Motor neuron (in vitro differentiated cells): ENCODE data around the gene LCN2. TPM values are rescaled to one million over a fixed set of nuclear protein-coding genes. Genes with fewer than 3 reads are reported as not detected.
"Not testable (repeated sequence)": the region's sequence is repeated elsewhere in the genome, so short reads cannot be mapped to it uniquely, and the experiment has no call there.

ENCODE experiments used
- ATAC-seq, 8 experiments: fragments of 200-7000 bp; cut with Tn5 transposase; replicated peaks in 6 of 8; 2 replicates each; pipeline ENCODE4 v1.8.0; 2021; ENCODE audit warnings: mild to moderate bottlenecking in 8 of 8, moderate library complexity in 8 of 8
- H3K27ac ChIP-seq, 2 donors: fragments of 250-450 bp; sonication (Bioruptor Pico); 2 replicates each; pipeline ENCODE4 v1.9.0; 2021; ENCODE audit warnings: antibody characterized with exemption in 2 of 2, mild to moderate bottlenecking in 2 of 2, moderate library complexity in 1 of 2
- H3K4me1 ChIP-seq, 2 donors: fragments of 250-450 bp; sonication (Bioruptor Pico); replicated peaks in 1 of 2; 2 replicates each; pipeline ENCODE4 v1.6.1; 2021; ENCODE audit warnings: antibody characterized with exemption in 2 of 2, mild to moderate bottlenecking in 2 of 2, moderate library complexity in 1 of 2
- H3K4me3 ChIP-seq, 5 donors: fragments of 250-450 bp; sonication (Bioruptor Pico); 2 replicates each; pipeline ENCODE4 v1.9.0; 2021; ENCODE audit warnings: antibody characterized with exemption in 5 of 5, mild to moderate bottlenecking in 5 of 5, moderate library complexity in 4 of 5
- WGBS, 10 experiments: fragments of 450-650 bp; shearing (Covaris generic); methylation state at CpG; one replicate each; pipeline ENCODE4 v1.0.0; 2022; 5-methylcytosine and 5-hydroxymethylcytosine counted together
- in situ Hi-C, 9 experiments: fragments of 400-800 bp; cut with MboI; loops; one replicate each; pipeline ENCODE4 v1.15.0; 2021; ENCODE audit warnings: low sequenced_read_pairs in 9 of 9, low pct_unique_long_range_greater_than_20kb in 2 of 9; ENCODE audit not compliant: unreplicated experiment in 9 of 9
- total RNA-seq, 8 experiments: library from RNA; unstranded; fragments of 300-600 nt; gene quantifications; 2 replicates each; pipeline versions ENCODE4 v1.2.3 to v1.2.4, GENCODE V29; 2022

Gene LCN2
- total RNA-seq, 8 experiments from 2014 or later = 0.76 to 3.3 (median 1.6) TPM; not detected in 3

DNA sequence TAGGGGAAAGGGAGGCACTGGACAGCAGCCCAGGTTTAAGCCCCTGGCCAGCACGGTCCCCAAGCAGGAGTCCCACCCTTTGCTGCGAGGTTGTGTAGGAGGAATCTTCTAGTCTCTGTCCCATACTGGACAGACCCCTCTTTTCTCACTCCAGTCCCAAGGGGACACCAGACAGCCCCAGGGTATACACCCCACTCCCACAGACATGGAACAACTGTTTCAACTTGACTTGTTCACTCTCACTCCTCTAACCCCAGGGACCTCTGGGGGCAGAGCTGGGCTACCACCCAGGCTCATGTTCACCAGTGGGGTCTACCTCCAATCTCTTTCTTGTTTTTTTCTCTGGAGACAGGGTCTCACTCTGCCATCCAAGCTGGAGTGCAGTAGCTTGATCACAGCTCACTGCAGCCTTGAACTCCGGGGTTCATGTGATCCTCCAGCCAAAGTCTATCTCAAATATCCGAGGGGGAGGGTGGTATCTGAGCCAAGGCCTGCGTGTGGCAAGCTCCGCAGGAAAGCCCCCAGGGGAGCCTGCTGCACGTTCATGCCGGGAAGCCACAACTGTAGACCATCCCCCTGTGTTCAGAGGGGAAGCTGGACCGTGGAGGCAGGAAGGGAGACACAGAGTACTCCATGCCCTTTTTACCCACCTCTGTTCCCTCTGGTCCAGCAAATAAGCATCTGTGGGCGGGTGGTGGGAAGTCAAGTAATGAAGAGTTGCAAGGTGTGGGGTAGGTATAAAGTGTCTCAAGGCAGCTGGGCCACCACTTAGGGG, 23.5 kb upstream of the LCN2 start:
- Histone ChIP-seq H3K4me3 (peak overlapping the region in 3 of 5 donors; percentile 4 to 96 (median 55)), H3K27ac (no peak overlapping the region), H3K4me1 (peaks cover 14 to 21% of the 10 kb centered on the region in 2 donors)
- WGBS, 10 experiments = 60 to 100% (median 75%) methylated on average over 1 to 3 of the region's 10 CpGs; no CpG with 5 or more reads in 6 of the 10 experiments
- in situ Hi-C loops = no loop called here
- no peak for ATAC-seq

GRCh38 chr9:128127568-128127989, 21.7 kb upstream of the LCN2 start, which contains the start of gene PTGES2:
Gene PTGES2, minus strand, starts transcription at chr9:128127729. Its CDS starts 12 bp downstream, at chr9:128127717.
- peak; percentile 61 to 79 (median 76) for ATAC-seq
- Histone ChIP-seq H3K4me1 (peaks cover 24 to 32% of the 10 kb centered on the region in 2 donors), H3K27ac (peak within 1 kb of the TSS; percentile 97 to 98), H3K4me3 (peak within 1 kb of the TSS; percentile 54 to 96 (median 71))
- in situ Hi-C loops = no loop called here
- 0 to 2% (median 0%) methylated on average over 4 to 7 of the region's 56 CpGs; no CpG with 5 or more reads in 7 of the 10 experiments for WGBS, 10 experiments

DNA sequence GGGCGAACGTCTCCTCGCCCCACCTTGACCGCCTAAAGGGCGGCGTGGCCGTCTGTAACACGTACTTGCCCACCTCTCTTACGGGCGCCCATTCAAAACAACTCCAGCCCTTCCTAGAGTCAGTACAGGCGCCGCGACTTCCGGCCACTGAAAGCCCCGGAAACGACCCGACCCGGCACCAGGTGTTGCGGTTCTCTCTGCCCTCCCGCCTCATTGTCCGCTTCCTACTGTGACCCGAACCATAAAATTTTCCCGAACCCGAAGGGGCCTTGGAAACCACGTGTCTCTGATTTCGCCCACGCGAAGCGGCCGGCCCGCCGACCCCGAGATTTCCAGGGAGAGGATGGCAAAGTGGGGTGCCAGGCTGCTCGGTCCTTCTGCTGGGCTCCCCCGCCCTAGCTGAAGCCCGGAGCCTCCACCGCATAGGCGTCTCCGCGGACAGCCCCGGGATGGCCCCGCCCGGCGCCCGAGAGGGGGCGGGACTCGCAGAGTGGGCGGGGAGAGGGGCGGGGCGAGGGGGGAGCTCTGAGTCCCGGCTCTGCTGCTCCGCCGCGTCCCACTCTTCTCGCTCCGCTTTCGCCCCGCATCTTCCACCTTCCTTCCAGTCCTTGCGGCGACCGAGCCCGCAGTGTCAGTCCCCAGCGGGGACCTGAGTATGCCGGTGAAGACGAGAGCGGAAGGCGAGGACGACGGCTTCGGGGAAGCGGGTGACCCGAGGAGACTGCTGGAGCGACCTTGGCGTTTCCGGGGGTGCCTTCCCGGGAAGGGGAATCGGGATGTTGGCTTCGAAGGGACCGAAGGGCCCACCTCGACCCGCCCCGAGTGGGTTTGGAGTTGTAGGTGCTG, 21.0 kb upstream of the LCN2 start:
- peak overlapping the region; percentile 97 to 98 for H3K27ac ChIP-seq
- ATAC-seq = peak; percentile 74 to 82 (median 80)
- WGBS, 10 experiments = 0 to 19% (median 1%) methylated on average over 6 to 16 of the region's 82 CpGs; no CpG with 5 or more reads in 5 of the 10 experiments
- peak overlapping the region; percentile 54 to 96 (median 71) for H3K4me3 ChIP-seq
- peaks cover 24 to 32% of the 10 kb centered on the region in 2 donors for H3K4me1 ChIP-seq
- in situ Hi-C loops = no loop called here

DNA sequence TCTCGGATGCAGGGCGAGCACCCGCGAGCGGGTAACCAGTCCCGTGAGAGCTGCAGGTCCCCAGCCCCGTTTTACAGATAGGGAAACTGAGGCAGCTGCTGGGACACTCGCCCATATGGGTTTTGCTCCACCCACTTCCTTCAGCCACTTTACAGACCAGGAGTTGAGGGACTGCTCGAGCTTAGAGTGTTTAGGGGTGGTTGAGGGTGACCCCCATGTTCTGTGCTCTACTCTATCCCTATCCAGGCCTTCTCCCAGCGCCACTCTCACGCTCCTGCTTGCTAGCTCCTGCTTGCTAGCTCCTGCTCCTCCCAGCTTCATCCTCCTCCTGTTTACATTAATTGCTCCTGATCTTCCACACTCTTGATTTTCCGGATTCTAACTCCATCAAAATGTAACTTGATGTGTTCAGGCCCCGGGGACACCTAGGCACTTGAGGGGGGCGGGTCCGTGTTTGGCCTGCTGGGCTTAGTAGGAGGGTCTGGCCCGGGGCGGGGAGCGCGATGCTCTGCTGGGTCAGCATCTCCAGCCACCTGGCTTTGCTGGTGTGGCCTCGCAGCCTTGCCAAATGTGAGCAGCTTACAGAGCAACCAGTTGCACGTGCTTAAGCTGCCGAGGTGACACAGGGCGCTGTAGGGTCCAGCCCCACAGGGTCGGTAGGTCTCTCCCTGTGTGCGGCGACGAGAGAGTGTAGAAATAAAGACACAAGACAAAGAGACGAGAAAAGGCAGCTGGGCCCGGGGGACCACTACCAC, 20.2 kb upstream of the LCN2 start:
- 0 to 100% (median 21%) methylated on average over 1 to 11 of the region's 29 CpGs; no CpG with 5 or more reads in 4 of the 10 experiments for WGBS, 10 experiments
- in situ Hi-C loops = no loop called here
- Histone ChIP-seq H3K4me1 (peaks cover 24 to 32% of the 10 kb centered on the region in 2 donors), H3K4me3 (peak overlapping the region; percentile 54 to 96 (median 71)), H3K27ac (peak overlapping the region; percentile 97 to 98)
- no peak for ATAC-seq

DNA sequence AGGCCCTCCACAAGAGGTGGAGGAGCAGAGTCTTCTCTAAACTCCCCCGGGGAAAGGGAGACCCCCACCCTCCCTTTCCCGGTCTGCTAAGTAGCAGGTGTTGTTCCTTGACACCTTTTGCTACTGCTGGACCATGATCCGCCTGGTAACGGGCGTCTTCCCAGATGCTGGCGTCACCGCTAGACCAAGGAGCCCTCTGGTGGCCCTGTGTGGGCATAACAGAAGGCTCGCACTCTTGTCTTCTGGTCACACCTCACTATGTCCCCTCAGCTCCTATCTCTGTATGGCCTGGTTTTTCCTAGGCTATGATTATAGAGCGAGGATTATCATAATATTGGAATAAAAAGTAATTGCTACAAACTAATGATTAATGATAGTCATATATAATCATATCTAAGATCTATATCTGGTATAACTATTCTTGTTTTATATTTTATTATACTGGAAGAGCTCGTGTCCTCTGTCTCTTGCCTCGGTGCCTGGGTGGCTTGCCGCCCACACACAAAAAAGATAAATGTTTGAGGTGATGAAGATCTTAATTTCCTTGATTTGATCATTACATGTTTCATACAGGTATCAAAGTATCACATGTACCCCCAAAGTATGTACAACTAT, 19.2 kb upstream of the LCN2 start:
- ATAC-seq, H3K4me3 ChIP-seq, in situ Hi-C loops, H3K27ac ChIP-seq: not testable (repeated sequence)
- H3K4me1 ChIP-seq = peaks cover 24 to 32% of the 10 kb centered on the region in 2 donors
- 50 to 100% (median 70%) methylated on average over 2 to 3 of the region's 12 CpGs; no CpG with 5 or more reads in 7 of the 10 experiments for WGBS, 10 experiments

DNA sequence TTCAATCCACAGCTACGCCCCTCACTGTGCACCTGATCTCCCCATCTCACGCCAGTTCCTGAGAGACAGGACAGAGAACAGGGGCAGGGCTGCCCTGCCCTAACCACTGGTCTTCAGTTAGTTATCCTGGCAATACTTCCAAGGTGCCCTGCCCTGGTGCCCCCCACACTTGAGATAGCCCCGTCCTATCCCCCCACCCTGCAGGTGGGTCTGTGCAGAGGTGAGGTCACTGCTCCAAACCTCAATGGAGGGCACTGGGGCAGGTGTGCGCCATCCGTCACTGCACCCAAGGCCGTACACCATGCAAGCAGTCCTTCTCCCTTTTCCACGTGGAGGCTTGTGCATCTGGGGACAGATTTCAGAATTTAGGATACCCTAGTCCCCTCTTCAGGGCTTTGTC, 18.6 kb upstream of the LCN2 start:
- H3K4me3 ChIP-seq, H3K27ac ChIP-seq, ATAC-seq, in situ Hi-C loops: not testable (repeated sequence)
- H3K4me1 ChIP-seq = peaks cover 23 to 30% of the 10 kb centered on the region in 2 donors
- 38 to 83% methylated on average over 1 to 2 of the region's 7 CpGs; no CpG with 5 or more reads in 8 of the 10 experiments for WGBS, 10 experiments

DNA sequence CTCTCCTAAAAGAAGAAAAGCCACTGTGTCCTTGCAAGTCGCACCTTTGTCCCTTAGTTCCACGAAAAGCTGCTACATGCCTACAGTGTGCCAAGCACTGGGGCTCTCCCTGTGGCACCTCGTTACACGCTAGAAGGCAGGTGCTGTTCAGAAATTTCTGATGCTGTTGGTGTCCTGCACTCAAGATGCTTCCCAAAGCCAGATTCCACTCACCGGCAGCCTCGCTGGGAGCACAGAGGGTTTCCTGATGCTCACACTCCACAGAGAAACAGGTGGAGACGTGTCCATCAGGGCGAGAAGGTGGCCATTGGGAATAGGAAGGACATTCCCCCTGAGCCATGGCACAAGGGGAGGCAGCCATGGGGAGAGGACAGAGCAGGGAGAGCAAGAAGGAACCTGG, 17.9 kb upstream of the LCN2 start:
- in situ Hi-C loops, H3K4me3 ChIP-seq, ATAC-seq: not testable (repeated sequence)
- Histone ChIP-seq H3K4me1 (peaks cover 17 to 24% of the 10 kb centered on the region in 2 donors), H3K27ac (peak overlapping the region; percentile 44 to 64)
- 0 to 90% methylated on average over 2 of the region's 8 CpGs; no CpG with 5 or more reads in 8 of the 10 experiments for WGBS, 10 experiments

- in situ Hi-C loops, H3K4me3 ChIP-seq, ATAC-seq: not testable (repeated sequence)
- peak overlapping the region; percentile 44 to 64 for H3K27ac ChIP-seq
- whole genome bisulfite sequencing, 10 experiments = 0 to 8% methylated on average over 1 to 2 of the region's 8 CpGs; no CpG with 5 or more reads in 8 of the 10 experiments
- peaks cover 15 to 20% of the 10 kb centered on the region in 2 donors for H3K4me1 ChIP-seq
Measured at GRCh38 chr9:128132139-128132538, 17.1 kb upstream of the LCN2 start.

DNA sequence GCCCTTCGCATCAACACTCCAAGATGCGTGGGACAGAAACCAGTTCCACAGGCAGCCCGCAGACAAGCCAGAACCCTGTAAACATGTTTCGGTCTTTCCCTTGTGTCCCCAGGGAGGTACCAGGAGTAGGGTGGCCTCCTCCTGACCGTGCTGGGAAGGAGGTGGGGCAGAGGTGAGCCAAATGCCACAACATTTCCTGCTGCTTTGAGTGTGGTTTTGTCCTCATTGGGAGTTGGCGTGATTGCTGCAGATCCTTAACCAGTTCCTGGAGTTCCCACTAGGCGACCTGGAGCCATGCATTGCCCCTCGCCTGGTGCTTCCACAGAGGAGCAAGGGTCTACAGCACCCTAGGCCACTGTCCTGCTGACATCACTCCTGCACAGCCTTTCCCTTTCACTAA, 13.7 kb upstream of the LCN2 start:
- in situ Hi-C loops = not testable (repeated sequence)

GRCh38 chr9:128136816-128137793, 12.1 kb upstream of the LCN2 start:
- 27 to 100% (median 75%) methylated on average over 1 to 7 of the region's 18 CpGs; no CpG with 5 or more reads in 3 of the 10 experiments for WGBS, 10 experiments
- in situ Hi-C loops = no loop called here
- ATAC-seq = peak in 7 of 8 experiments; percentile 84 to 95 (median 90)
- H3K4me1 ChIP-seq = peaks cover 13 to 22% of the 10 kb centered on the region in 2 donors
- H3K4me3 ChIP-seq = no peak overlapping the region
- no peak overlapping the region for H3K27ac ChIP-seq

More for the DNA sequence above, 13.7 kb upstream of the LCN2 start:
- ATAC-seq, H3K27ac ChIP-seq, H3K4me3 ChIP-seq: not testable (repeated sequence)
- peaks cover 17 to 26% of the 10 kb centered on the region in 2 donors for H3K4me1 ChIP-seq
- 83 to 100% (median 92%) methylated on average over 1 to 6 of the region's 8 CpGs; no CpG with 5 or more reads in 2 of the 10 experiments for WGBS, 10 experiments

- peaks cover 10 to 19% of the 10 kb centered on the region in 2 donors for H3K4me1 ChIP-seq
- H3K27ac ChIP-seq = no peak overlapping the region
- ATAC-seq = peak in 2 of 8 experiments; percentile 2 to 11
- 100% methylated on average over 1 of the region's 3 CpGs; no CpG with 5 or more reads in 9 of the 10 experiments for WGBS, 10 experiments
- in situ Hi-C loops = no loop called here
- H3K4me3 ChIP-seq = no peak overlapping the region
Measured at GRCh38 chr9:128138001-128138400, 11.3 kb upstream of the LCN2 start.
